ENCODE results near the gene KRTAP5-10.

- TF ChIP-seq ZNF274 (IDR thresholded peaks at IDR 0.05; ENCODE audit: borderline replicate concordance, extremely low read depth, low read length) (no peak), ATF3 (IDR thresholded peaks at IDR 0.05; ENCODE audit: insufficient read depth, low read depth, low read length) (no peak), JUN (IDR thresholded peaks at IDR 0.05; ENCODE audit: low read depth, low read length) (no peak), CTCF (IDR thresholded peaks at IDR 0.05; ENCODE audit: control extremely low read depth in 1 of 3, insufficient read depth in 1 of 3, low read depth in 1 of 3, low read length in 3 of 3) (peak; percentile 63 to 91 (median 65)), GABPA (IDR thresholded peaks at IDR 0.05; ENCODE audit: borderline replicate concordance, insufficient read depth, low read length) (no peak), POLR2A (IDR thresholded peaks at IDR 0.05; ENCODE audit: control extremely low read depth in 1 of 2, low read depth in 2 of 2, low read length in 2 of 2) (no peak), MAFK (IDR thresholded peaks at IDR 0.05; ENCODE audit: low read depth, low read length) (no peak), BACH1 (IDR thresholded peaks at IDR 0.05; ENCODE audit: low read length) (no peak; the same call in 1 of the 2 replicates), KDM4A (IDR thresholded peaks at IDR 0.05; ENCODE audit: low read depth, low read length, severe bottlenecking) (no peak)
Observed at GRCh38 chr11:71580057-71581003, 15.0 kb downstream of the KRTAP5-10 start.
